HepG2 (cell line): ENCODE results near the gene TMEM132D. TPM values are rescaled to one million over a fixed set of nuclear protein-coding genes. Genes with fewer than 3 reads are reported as not detected.

Source experiments
- ATAC-seq: fragments of 200-7000 bp; cut with Tn5 transposase; 3 replicates; pipeline ENCODE4 v1.9.1; 2020; ENCODE audit warnings: mild to moderate bottlenecking, moderate library complexity
- BruUV-seq: library from RNA; stranded (reverse); fragments of 400-500 nt; replicated peaks from 2 replicates; lab custom pipeline; 2021; lab: Mats Ljungman, UMichigan
- CTCF ChIA-PET: fragments of 300-600 bp; formaldehyde crosslinking; extraction: SDS; loops from one replicate; lab custom pipeline; 2021; ENCODE audit warnings: low total read pairs, inconsistent platforms, low intra/inter-chr PET ratio; lab: Yijun Ruan, JAX
- POLR2A ChIA-PET: fragments of 350-600 bp; sonication (Branson Sonifier 250); formaldehyde crosslinking; loops from one replicate; lab custom pipeline; 2020; ENCODE audit warnings: antibody characterized with exemption, inconsistent platforms; lab: Yijun Ruan, JAX
- DNase-seq: peaks from one replicate; pipeline ENCODE4 v3.0.0-alpha.2; 2015; ENCODE audit warnings: low spot score
- FAIRE-seq: peaks from 3 replicates; lab custom pipeline; 2011; peaks lifted over from hg19 to GRCh38; lab: Jason Lieb, UNC
- H2AFZ ChIP-seq: one replicate; pipeline ENCODE4 v1.6.1; 2011; ENCODE audit warnings: low read length, inconsistent platforms
- H3K27ac ChIP-seq: fragments of 300-600 bp; 3 replicates; pipeline ENCODE4 v1.8.0; 2011; ENCODE audit warnings: mixed run types, mild to moderate bottlenecking, mixed read lengths, low read length, inconsistent platforms; ENCODE audit not compliant: insufficient read depth; ENCODE audit errors: extremely low read length
- H3K27me3 ChIP-seq, 2 experiments: fragments of 200-600 bp in 1 of 2; 2 replicates in 1 of 2; 3 replicates in 1 of 2; pipeline versions ENCODE4 v1.6.0 to v1.8.0; 2011; ENCODE audit warnings: low read length in 2 of 2, mild to moderate bottlenecking in 2 of 2, moderate library complexity in 2 of 2, inconsistent platforms in 1 of 2; ENCODE audit not compliant: insufficient read depth in 2 of 2, control insufficient read depth in 1 of 2
- H3K36me3 ChIP-seq, 2 experiments: fragments of 200-600 bp in 1 of 2; replicated peaks in 1 of 2; 2 replicates in 1 of 2; 3 replicates in 1 of 2; pipeline versions ENCODE4 v1.5.1 to v1.8.0; 2011; ENCODE audit warnings: low read length in 2 of 2, inconsistent platforms in 1 of 2; ENCODE audit not compliant: insufficient read depth in 2 of 2, control insufficient read depth in 1 of 2
- H3K4me1 ChIP-seq: 2 replicates; pipeline ENCODE4 v1.5.1; 2012; ENCODE audit warnings: low read length, inconsistent platforms; ENCODE audit not compliant: insufficient read depth
- H3K4me2 ChIP-seq: 2 replicates; pipeline ENCODE4 v1.6.0; 2011; ENCODE audit warnings: low read depth, low read length, inconsistent platforms
- H3K4me3 ChIP-seq, 3 experiments: fragments of 200-600 bp in 1 of 3; sonication (generic), shearing (Covaris generic) in 1 of 3; replicated peaks in 1 of 3; 2 replicates each; pipeline ENCODE4 v1.5.1; 2011 to 2016; ENCODE audit warnings: low read length in 3 of 3, inconsistent platforms in 2 of 3, low read depth in 2 of 3, mild to moderate bottlenecking in 2 of 3, control low read depth in 1 of 3, mixed read lengths in 1 of 3; ENCODE audit not compliant: insufficient read depth in 1 of 3
- H3K79me2 ChIP-seq: one replicate; pipeline ENCODE4 v1.6.1; 2011; ENCODE audit warnings: low read length, inconsistent platforms; ENCODE audit not compliant: insufficient read depth
- H3K9ac ChIP-seq: 2 replicates; pipeline ENCODE4 v1.6.0; 2011; ENCODE audit warnings: mild to moderate bottlenecking, low read depth, low read length, inconsistent platforms; ENCODE audit not compliant: insufficient read depth
- H3K9me3 ChIP-seq: 2 replicates; pipeline ENCODE4 v1.5.1; 2012; ENCODE audit warnings: mild to moderate bottlenecking, low read length
- H4K20me1 ChIP-seq: 2 replicates; pipeline ENCODE4 v1.6.0; 2011; ENCODE audit warnings: inconsistent platforms, mild to moderate bottlenecking, low read length, moderate library complexity; ENCODE audit not compliant: insufficient read depth
- AKNA ChIP-seq: sonication (generic); formaldehyde crosslinking; IDR thresholded peaks from 2 replicates; pipeline ENCODE4 v1.4.0; 2020; ENCODE audit warnings: missing genetic modification reagents, borderline replicate concordance
- CCDC6 ChIP-seq: sonication (generic); formaldehyde crosslinking; IDR thresholded peaks from 2 replicates; pipeline ENCODE4 v1.8.1; 2022; ENCODE audit warnings: mild to moderate bottlenecking, missing genetic modification reagents, moderate library complexity
- CEBPB ChIP-seq: IDR thresholded peaks from 2 replicates; pipeline ENCODE4 v1.6.1; 2011; ENCODE audit warnings: low read depth, low read length, improper control_type of control experiment, borderline replicate concordance
- DRAP1 ChIP-seq: IDR thresholded peaks from 2 replicates; pipeline ENCODE4 v1.6.1; 2016; ENCODE audit warnings: missing genetic modification reagents, missing compliant biosample characterization
- EP300 ChIP-seq, 3 experiments: sonication (generic) in 1 of 3; formaldehyde crosslinking in 1 of 3; IDR thresholded peaks; 2 replicates each; pipeline versions ENCODE4 v1.5.1 to v1.6.1; 2011 to 2020; ENCODE audit warnings: low read depth in 2 of 3, low read length in 2 of 3, borderline replicate concordance in 1 of 3, improper control_type of control experiment in 1 of 3, mild to moderate bottlenecking in 1 of 3, missing genetic modification reagents in 1 of 3, moderate library complexity in 1 of 3
- GATAD2A ChIP-seq: IDR thresholded peaks from 2 replicates; pipeline ENCODE4 v1.6.1; 2016
- HCFC1 ChIP-seq: fragments of 150-350 bp; IDR thresholded peaks from 2 replicates; pipeline ENCODE4 v1.6.1; 2014; ENCODE audit warnings: low read depth, low read length
- PHB2 ChIP-seq: fragments of 450-650 bp; IDR thresholded peaks from 2 replicates; pipeline ENCODE4 v1.6.1; 2018; ENCODE audit not compliant: partially characterized antibody
- UBTF ChIP-seq: sonication (generic); formaldehyde crosslinking; IDR thresholded peaks from 2 replicates; pipeline ENCODE4 v1.4.0; 2020; ENCODE audit warnings: mild to moderate bottlenecking, missing genetic modification reagents
- ZBTB44 ChIP-seq: sonication (generic); formaldehyde crosslinking; IDR thresholded peaks from 2 replicates; pipeline ENCODE4 v1.4.0; 2020; ENCODE audit warnings: missing genetic modification reagents
- ZMYM3 ChIP-seq: sonication (generic); formaldehyde crosslinking; IDR thresholded peaks from 2 replicates; pipeline ENCODE4 v1.5.1; 2020; ENCODE audit warnings: mild to moderate bottlenecking, missing genetic modification reagents
- ZNF234 ChIP-seq: sonication (generic); formaldehyde crosslinking; conservative IDR thresholded peaks from 2 replicates; pipeline ENCODE4 v1.5.1; 2020; ENCODE audit warnings: mild to moderate bottlenecking, missing genetic modification reagents
- ZNF296 ChIP-seq: sonication (generic); formaldehyde crosslinking; conservative IDR thresholded peaks from 2 replicates; pipeline ENCODE4 v1.5.0; 2020; ENCODE audit warnings: mild to moderate bottlenecking, missing genetic modification reagents
- ZNF367 ChIP-seq: sonication (generic); formaldehyde crosslinking; IDR thresholded peaks from 2 replicates; pipeline ENCODE4 v1.4.0; 2020; ENCODE audit warnings: missing genetic modification reagents, borderline replicate concordance
- ZNF430 ChIP-seq: sonication (generic); formaldehyde crosslinking; IDR thresholded peaks from 2 replicates; pipeline ENCODE4 v1.9.0; 2021; ENCODE audit warnings: mild to moderate bottlenecking, missing genetic modification reagents
- ZNF550 ChIP-seq: sonication (generic); formaldehyde crosslinking; IDR thresholded peaks from 2 replicates; pipeline ENCODE4 v1.4.0; 2020; ENCODE audit warnings: mild to moderate bottlenecking, missing genetic modification reagents, borderline replicate concordance
- WGBS: methylation state at CpG from one replicate; pipeline ENCODE4 v1.1.6; 2017; ENCODE audit warnings: low lambda C conversion rate; 5-methylcytosine and 5-hydroxymethylcytosine counted together
- in situ Hi-C: cut with HindIII; loops from 2 replicates; pipeline ENCODE4 v1.10.0; 2017; ENCODE audit warnings: low pct_unique_long_range_greater_than_20kb; ENCODE audit not compliant: extremely low pct_ligation_motif_present
- intact Hi-C: fragments of 100-400 bp; cut with micrococcal nuclease; formaldehyde crosslinking; loops from one replicate; pipeline ENCODE4 v1.10.0; 2022; ENCODE audit not compliant: unreplicated experiment
- polyA plus RNA-seq, 8 experiments: library from polyadenylated mRNA; depleted of rRNA in 3 of 8; stranded (reverse) in 7 of 8; unstranded in 1 of 8; fragments of >200 nt; fragmentation: Illumina TruSeq in 4 of 8; extraction: Trizol in 4 of 8; gene quantifications; 2 replicates each; pipeline versions ENCODE4 v1.2.1 to v1.2.3, GENCODE V29; 2011 to 2016; ENCODE audit warnings: low read depth in 4 of 8, missing spikeins in 1 of 8, mixed read lengths in 1 of 8; ENCODE audit not compliant: insufficient read depth in 1 of 8
- total RNA-seq, 5 experiments: library from RNA; depleted of rRNA; stranded (reverse); fragments of >200 nt; fragmentation: Illumina TruSeq; extraction: Trizol; gene quantifications; 2 replicates each; pipeline ENCODE4 v1.2.3, GENCODE V29; 2016; ENCODE audit warnings: low read depth in 1 of 5

The TMEM132D gene
- total and polyA plus RNA-seq, 2 of the 13 experiments (the other 11 are each of a cell fraction or from before 2014, with no cell fraction given), result not detected

GRCh38 chr12:129069886-129070285 is 833.9 kb downstream of the TMEM132D start (continued):
- TF ChIP-seq AKNA (no peak), CCDC6 (CRISPR knock-in tag) (no peak), DRAP1 (CRISPR knock-in tag) (no peak), ZNF296 (no peak), ZNF430 (CRISPR knock-in tag) (no peak), GATAD2A (no peak), HCFC1 (no peak)

GRCh38 chr12:129068684-129069083 is 835.1 kb downstream of the TMEM132D start:
- FAIRE-seq (no peak), DNase-seq (no peak), ATAC-seq (no peak)
- POLR2A ChIA-PET, result no interaction called here
- in situ Hi-C loops, result no loop called here
- Histone ChIP-seq H2AFZ (no peak overlapping the region), H3K4me1 (no peaks in the 10 kb centered on the region), H3K4me2 (no peak overlapping the region), H4K20me1 (no peaks in the 10 kb centered on the region), H3K9ac (no peak overlapping the region), H3K27ac (no peak overlapping the region), H3K27me3 (no peaks in the 10 kb centered on the region), H3K79me2 (no peaks in the 10 kb centered on the region), H3K36me3 (no peaks in the 10 kb centered on the region), H3K4me3 (no peak overlapping the region), H3K9me3 (no peaks in the 10 kb centered on the region)
- BruUV-seq, result no TSS peak
- TF ChIP-seq UBTF (no peak), ZBTB44 (CRISPR knock-in tag) (no peak), CEBPB (no peak), PHB2 (no peak), ZNF234 (no peak), EP300 (IDR thresholded peaks at IDR 0.05; ENCODE audit: low read depth in 2 of 2, low read length in 2 of 2) (no peak), EP300 (CRISPR knock-in tag; IDR thresholded peaks at IDR 0.05; ENCODE audit: borderline replicate concordance) (no peak), ZNF550 (no peak), ZNF367 (CRISPR knock-in tag) (no peak), ZMYM3 (no peak)
- CTCF ChIA-PET, result no interaction called here
- WGBS, result 60% methylated on average over 3 of the region's 10 CpGs
- intact Hi-C loops, result no loop called here
